H7 (cell line): ENCODE measurements around the gene POM121L2. TPM values are rescaled to one million over a fixed set of nuclear protein-coding genes. Genes with fewer than 3 reads are reported as not detected.
A peak's percentile ranks its signal among the peaks of the same experiment; 100 is the strongest.

ENCODE experiments used
- DNase-seq: peaks from one replicate; pipeline ENCODE4 v3.0.0; 2012
- H3K27me3 ChIP-seq: 2 replicates; pipeline ENCODE4 v1.6.0; 2011; ENCODE audit warnings: mild to moderate bottlenecking, low read length; ENCODE audit not compliant: control insufficient read depth, insufficient read depth
- H3K36me3 ChIP-seq: replicated peaks from 2 replicates; pipeline ENCODE4 v1.5.1; 2011; ENCODE audit warnings: low read length; ENCODE audit not compliant: control insufficient read depth, insufficient read depth
- H3K4me3 ChIP-seq: 2 replicates; pipeline ENCODE4 v1.5.1; 2011; ENCODE audit warnings: low read depth, mild to moderate bottlenecking, control low read depth, low read length, moderate library complexity; ENCODE audit not compliant: insufficient read depth
- total RNA-seq: library from RNA; depleted of rRNA; stranded (reverse); fragments of >200 nt; shearing (Covaris generic); gene quantifications from 2 replicates; pipeline ENCODE4 v1.2.3, GENCODE V29; 2014

The POM121L2 gene
- total RNA-seq, 1 experiment from 2014 or later, result 0.03 TPM

DNA sequence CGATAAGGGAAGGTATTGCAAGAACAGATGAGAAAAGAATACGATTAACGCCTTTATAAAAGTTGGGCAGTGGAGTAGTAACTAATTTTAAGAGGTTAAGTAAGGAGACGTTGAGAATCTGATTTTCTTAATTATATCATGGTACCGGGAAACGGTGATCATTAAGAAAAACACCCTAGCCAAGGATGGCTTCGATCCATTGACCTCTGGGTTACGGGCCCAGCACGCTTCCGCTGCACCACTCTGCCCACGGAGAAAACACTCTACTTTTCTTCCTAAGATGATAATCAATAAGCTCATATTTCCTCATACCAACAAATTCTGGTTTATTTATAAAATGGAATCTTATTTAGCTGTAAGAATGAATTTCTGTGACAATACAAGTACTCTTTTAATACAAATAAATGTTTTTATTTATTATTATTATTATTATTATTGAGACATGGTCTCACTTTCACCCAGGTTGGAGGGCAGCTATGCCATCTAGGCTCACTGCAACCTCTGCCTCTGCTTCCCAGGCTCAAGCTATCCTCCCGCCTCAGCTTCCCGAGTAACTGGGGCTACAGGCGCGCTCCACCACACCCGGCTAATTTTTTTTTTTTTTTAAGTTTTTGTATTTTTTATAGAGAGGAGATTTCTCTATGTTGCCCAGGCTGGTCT is 8.3 kb downstream of the POM121L2 start:
- peak; percentile 77 for DNase-seq
- Histone ChIP-seq H3K36me3 (no peaks in the 10 kb centered on the region), H3K27me3 (peaks cover 1% of the 10 kb centered on the region), H3K4me3 (no peak overlapping the region)

DNA sequence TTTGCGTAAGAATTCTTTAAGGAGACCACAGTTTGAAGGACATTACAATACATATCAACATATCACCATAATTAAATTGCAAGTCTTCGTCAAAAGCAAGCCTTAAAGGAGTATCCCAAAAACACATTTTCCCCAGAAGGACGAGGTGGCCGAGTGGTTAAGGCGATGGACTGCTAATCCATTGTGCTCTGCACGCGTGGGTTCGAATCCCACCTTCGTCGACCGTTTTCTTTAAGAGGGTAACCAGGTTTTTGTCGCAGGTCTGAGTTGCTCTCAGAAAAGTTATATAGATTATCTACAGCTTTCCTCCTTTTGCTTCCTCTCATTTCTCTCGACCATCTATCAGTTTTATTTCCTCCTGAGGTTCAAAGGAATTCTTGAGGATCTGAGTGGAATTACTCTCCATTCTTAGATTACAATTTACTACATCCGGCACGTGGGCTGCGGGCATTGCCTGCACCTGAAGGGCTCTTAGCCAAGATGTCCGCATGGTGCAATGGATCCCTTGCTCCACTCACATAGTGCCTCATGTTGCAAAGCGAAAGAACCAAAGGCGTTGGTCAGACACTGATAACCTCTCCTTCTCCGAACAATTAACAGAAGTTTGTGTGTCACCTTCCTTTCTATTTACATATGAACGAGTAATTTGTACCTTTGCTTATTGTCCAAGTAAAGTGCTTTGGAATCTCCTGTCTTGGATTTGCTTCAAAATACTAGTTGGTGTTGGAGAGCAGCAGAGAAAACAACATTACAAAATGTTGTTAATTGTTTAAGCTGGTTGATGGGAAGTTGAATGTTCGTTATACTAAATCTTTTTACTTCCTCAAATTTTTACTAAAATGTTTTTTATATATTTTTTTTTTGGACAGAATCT is 14.0 kb downstream of the POM121L2 start:
- H3K4me3 ChIP-seq, result peak overlapping the region; percentile 56
- H3K27me3 ChIP-seq, result no peaks in the 10 kb centered on the region; the same call in none of the 2 replicates
- no peak for DNase-seq
- no peaks in the 10 kb centered on the region for H3K36me3 ChIP-seq

DNA sequence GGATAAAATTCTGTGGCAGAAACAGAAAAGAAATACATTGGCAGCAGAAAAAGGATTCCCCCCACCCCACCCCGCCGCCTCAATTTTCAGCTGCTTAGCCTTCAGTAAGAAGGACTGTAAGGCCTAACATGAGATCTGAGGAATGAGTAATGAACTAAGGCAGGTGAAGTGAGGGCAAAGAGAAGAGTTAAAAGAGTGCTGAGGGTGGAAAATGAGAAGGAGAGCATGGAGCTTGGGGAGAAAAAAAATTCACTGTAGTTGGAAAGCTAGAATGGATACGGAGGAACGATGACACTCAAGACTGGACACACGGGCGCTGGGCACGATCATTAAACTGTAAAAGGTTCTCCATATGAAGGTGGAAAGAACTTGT is 14.6 kb downstream of the POM121L2 start:
- H3K27me3 ChIP-seq, result no peaks in the 10 kb centered on the region; the same call in none of the 2 replicates
- no peaks in the 10 kb centered on the region for H3K36me3 ChIP-seq
- peak overlapping the region; percentile 56 for H3K4me3 ChIP-seq
- no peak for DNase-seq

DNA sequence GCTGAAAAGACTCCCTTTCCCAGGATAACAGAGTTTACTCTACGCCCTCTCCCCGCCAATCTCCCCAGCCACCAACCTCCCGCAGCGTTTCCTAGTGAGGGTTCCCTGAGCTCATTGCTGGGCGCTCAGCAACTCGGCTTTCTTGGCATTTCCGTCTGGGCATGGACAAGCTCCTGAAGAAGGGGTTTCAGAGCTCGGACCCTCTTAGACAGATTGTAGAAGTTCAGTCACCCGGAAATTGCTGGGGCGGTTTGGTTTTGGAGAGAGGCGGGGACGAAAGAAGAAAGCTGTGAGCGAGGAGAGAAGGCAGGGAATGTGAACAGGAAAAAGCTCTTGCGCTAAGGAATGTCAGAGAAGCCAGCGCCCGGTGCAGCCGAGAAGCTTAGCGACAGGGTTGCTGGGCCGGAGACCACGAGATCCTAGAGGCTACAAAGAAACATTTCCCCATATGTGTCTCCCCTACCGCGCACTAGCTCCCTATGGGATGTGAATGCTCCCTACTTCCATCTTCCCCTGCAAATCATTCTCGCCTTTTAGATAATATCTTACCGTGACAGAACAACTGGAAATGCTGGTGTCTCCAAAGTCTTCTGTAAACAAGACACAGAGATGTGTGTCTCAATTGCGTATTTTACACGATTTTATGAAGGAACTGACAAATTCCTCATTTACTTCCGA is 15.8 kb downstream of the POM121L2 start:
- H3K27me3 ChIP-seq, result peaks cover 7% of the 10 kb centered on the region
- peak overlapping the region; percentile 56 for H3K4me3 ChIP-seq
- no peaks in the 10 kb centered on the region for H3K36me3 ChIP-seq
- no peak for DNase-seq

DNA sequence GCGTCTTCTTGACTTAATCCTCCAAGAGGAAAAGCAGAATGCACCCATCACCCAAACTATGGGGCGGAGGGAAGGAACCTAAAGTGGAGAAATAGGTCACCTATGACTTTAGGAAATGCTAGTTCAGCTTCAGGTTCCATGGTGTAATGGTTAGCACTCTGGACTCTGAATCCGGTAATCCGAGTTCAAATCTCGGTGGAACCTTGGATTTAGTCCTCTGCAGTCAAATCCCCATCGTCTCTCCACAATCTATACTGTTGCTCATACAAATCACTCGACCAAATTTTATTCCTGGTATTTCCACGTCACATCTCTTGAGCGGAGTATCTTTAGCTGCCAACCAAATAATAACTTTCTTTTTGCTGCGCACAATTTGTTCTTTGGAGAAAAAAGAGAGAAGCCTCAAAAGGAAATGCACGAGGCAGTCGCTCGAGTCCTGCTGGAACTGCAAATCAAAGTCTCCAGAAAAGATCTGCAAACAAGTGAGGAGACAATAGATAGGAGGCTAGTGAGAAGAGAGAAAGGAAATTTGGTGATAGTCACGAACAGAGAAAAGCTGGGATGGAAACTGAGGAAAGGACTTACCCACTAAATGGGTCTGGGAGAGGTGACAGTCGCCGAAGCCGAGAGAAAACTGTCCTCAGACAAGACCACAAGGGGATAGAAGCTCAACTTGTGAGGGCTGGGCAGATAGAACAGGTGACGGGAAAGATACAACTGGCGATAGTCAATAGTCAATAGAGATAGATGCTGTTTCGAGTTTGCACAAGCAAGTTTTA is 16.6 kb downstream of the POM121L2 start:
- H3K27me3 ChIP-seq, result peaks cover 15% of the 10 kb centered on the region
- H3K36me3 ChIP-seq, result no peaks in the 10 kb centered on the region
- DNase-seq, result no peak
- H3K4me3 ChIP-seq, result peak overlapping the region; percentile 56

DNA sequence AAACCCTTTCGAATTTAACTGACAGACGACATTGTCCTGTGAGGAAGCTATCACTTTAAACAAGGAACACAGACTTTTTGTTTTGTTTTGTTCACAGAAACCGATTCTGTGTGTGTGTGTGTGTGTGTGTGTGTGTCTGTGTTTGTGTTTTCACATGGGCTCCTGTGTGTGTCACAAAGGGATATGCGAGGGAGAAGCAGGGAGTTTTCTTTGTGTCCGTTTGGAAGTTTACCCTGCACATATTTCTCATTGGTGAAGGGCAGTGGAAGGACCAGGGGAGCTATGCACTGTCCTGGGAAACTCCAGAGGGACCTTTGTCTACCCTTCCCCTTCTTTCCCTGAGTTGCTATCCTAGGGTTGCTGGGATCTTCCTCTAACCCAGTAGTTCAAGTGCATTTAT is 17.7 kb downstream of the POM121L2 start:
- peak overlapping the region; percentile 23; the same call in 1 of the 2 replicates for H3K4me3 ChIP-seq

DNA sequence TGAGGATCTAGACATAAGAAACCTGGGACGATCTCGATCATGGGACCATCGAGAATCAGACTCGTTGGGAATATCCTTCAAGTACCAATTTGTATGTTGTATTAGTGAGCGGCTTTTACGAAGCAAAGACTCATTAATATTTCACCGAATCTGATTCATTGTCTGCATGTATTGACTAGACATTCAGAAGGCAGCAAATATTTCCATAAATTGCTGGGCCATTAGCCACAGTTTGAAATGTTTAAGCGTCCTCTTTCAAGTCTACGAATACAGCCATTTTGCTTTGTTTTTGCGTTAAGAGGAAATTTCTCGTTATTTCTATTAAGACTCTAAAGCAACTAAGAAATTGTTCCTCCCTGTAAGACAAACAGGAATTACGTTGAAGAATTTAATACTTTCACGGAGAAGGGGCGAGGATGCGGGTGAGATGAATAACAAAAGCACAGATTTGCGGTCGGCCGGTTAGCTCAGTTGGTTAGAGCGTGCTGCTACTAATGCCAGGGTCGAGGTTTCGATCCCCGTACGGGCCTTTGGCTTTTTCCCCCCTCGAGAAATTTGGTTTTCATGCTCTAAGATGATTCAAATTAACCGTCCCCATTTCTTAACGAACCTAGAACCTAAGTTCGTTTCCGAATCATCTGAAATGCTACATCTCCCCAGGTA is 18.5 kb downstream of the POM121L2 start:
- H3K27me3 ChIP-seq, result peaks cover 31% of the 10 kb centered on the region
- peak overlapping the region; percentile 29 for H3K4me3 ChIP-seq

More for the DNA sequence above, 17.7 kb downstream of the POM121L2 start:
- H3K36me3 ChIP-seq, result no peaks in the 10 kb centered on the region
- peaks cover 22% of the 10 kb centered on the region for H3K27me3 ChIP-seq
- DNase-seq, result no peak

DNA sequence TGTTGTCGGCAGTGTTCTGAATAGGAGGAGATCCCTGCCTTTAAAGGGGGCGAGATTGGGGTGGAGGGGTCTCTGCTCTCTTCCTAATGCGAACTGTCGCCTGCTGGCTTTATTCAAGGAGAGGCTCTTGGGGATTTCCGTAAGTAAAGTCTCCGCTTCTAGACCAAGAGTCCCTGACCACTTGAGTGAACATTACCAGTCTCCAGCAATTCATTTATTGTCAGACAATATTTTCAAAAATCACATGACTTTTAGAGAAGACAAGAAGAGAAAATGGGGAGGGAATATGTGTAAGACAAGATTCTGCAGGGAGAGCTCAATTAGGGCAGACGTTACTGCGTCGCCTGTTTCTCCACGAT is 21.2 kb downstream of the POM121L2 start:
- peaks cover 48% of the 10 kb centered on the region for H3K27me3 ChIP-seq

More for the DNA sequence above, 18.5 kb downstream of the POM121L2 start:
- no peak for DNase-seq
- no peaks in the 10 kb centered on the region for H3K36me3 ChIP-seq

DNA sequence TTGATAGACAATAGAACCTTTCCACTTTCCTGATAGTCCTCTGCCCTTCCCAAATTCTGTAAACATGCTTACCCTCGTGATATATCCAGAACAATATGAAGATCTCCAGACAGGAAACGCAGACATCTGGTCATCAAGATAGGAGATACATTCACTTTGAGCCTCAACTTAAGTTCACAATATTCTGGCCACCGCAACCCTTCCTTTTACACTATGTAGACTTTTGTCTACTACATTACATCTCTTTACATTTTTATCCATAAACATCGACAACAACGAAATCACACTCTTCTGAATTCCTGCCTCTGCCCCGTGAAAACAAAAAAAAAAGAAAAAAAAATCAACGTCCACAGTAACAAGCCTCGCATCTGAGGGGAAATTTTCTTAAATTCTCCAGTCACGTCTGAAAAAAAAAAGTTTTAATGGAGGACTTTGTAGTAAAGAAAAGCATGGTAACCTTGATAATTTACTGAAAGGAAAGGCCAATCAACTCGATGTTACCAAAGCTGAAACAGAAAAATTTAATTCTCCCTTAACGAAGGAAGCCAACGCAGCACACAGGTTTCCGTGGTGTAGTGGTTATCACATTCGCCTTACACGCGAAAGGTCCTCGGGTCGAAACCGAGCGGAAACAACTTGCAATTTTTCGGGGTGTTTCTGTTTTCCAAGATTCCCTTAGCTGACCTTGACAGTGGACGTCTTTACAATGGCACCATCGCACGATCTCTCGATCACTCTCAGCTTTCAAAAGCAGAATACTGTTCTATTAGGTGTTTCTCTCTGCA is 21.8 kb downstream of the POM121L2 start:
- Histone ChIP-seq H3K36me3 (no peaks in the 10 kb centered on the region), H3K27me3 (peaks cover 48% of the 10 kb centered on the region), H3K4me3 (peak overlapping the region; percentile 32)
- DNase-seq, result no peak

More for the DNA sequence above, 21.2 kb downstream of the POM121L2 start:
- Histone ChIP-seq H3K4me3 (peak overlapping the region; percentile 32), H3K36me3 (no peaks in the 10 kb centered on the region)
- DNase-seq, result no peak

DNA sequence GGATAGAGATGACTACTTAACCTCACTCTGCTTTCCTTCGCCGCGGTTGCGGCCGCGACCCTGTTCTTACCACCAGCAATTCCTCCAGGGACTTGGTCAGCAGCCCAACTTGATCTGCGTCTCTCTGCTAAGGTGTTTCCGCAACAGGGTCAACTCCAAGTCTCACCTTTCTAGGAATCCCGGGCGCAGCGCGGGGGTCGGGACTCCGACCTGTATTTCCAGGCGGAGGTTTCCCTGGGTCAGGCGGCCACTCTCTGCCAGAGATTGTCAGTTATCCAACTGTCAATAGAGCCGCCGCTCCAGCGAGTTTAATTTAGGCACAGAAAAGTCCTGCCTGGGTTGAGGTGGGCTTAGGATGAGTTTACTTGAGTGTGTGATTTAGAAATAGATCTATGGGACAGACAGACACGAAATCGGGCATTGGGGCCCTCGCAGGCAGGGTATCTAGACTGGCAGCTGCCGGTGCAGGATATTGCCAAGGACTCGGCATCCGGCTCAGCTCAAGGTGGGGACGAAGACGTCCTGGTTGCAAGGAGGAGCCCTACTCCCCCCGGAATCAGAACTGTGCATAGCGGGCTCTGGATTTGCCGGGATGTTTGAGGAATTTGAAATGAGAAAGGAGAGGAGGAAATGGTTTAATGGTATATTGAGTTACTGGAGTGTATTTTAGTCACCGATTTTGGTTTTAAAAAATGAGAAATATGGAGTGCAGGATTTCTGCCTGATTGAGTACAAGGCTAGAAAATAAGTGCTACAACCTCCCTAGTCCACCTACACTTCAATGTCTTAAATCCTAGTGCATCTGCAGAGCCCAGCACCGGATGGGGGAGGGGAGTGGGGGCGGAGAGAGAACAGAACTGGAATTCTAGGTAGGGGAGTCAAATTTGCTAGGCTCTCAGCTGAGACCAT is 23.7 kb downstream of the POM121L2 start:
- peaks cover 48% of the 10 kb centered on the region for H3K27me3 ChIP-seq
- peak; percentile 57 for DNase-seq
- H3K4me3 ChIP-seq, result peak overlapping the region; percentile 38
- no peaks in the 10 kb centered on the region for H3K36me3 ChIP-seq

DNA sequence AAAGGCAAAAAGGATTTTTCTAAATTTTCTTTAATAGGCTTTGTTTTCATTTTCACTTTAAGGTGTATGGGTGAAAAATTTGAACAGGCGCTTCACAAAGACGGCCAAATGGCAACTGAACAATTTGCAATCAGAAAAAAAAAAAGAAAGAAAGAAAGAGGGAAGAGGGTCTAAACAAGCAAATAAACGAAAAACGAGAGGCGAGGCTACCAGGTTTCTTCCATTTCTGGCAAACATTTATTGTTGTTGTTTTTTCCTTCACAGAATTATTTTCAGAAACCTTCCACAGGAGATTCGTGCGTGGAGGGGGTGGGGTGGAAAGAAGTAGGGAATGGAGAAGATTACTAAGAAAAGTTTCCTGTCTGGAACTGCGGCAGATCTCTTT is 24.3 kb downstream of the POM121L2 start:
- peak overlapping the region; percentile 38 for H3K4me3 ChIP-seq
- H3K27me3 ChIP-seq, result peaks cover 49% of the 10 kb centered on the region
- DNase-seq, result no peak

DNA sequence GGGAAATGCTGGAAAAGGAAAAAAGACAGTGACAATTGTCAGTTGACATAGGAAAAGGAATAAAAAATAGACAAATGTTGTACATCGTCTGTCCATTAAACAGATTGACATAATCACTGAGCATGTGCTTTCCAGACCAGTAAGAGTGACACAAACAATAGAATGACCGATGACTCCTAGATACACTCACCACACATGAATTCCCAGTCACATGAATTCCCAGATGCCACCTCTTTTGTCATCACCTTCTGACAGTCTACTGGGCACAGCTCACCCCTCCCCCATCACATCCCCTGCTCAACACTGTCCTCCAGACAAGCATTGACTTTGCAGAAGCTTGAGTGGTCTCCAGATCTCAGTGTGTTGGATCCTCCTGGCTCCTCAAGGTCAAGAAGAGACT is 25.9 kb downstream of the POM121L2 start:
- H3K36me3 ChIP-seq, result no peaks in the 10 kb centered on the region
- peaks cover 44% of the 10 kb centered on the region for H3K27me3 ChIP-seq
- H3K4me3 ChIP-seq, result no peak overlapping the region

More for the DNA sequence above, 24.3 kb downstream of the POM121L2 start:
- H3K36me3 ChIP-seq, result no peaks in the 10 kb centered on the region

More for the DNA sequence above, 25.9 kb downstream of the POM121L2 start:
- DNase-seq, result no peak
